HG03066 (cell line): Measurements from ENCODE around the gene DAND5.
"Not testable (repeated sequence)": the region's sequence is repeated elsewhere in the genome, so short reads cannot be mapped to it uniquely, and the experiment has no call there.

ENCODE experiments used
- ATAC-seq: cut with Tn5 transposase; IDR thresholded peaks from one replicate; pipeline ENCODE4 v1.9.1; 2021; ENCODE audit warnings: low read depth; ENCODE audit not compliant: unreplicated experiment

The DAND5 gene

DNA sequence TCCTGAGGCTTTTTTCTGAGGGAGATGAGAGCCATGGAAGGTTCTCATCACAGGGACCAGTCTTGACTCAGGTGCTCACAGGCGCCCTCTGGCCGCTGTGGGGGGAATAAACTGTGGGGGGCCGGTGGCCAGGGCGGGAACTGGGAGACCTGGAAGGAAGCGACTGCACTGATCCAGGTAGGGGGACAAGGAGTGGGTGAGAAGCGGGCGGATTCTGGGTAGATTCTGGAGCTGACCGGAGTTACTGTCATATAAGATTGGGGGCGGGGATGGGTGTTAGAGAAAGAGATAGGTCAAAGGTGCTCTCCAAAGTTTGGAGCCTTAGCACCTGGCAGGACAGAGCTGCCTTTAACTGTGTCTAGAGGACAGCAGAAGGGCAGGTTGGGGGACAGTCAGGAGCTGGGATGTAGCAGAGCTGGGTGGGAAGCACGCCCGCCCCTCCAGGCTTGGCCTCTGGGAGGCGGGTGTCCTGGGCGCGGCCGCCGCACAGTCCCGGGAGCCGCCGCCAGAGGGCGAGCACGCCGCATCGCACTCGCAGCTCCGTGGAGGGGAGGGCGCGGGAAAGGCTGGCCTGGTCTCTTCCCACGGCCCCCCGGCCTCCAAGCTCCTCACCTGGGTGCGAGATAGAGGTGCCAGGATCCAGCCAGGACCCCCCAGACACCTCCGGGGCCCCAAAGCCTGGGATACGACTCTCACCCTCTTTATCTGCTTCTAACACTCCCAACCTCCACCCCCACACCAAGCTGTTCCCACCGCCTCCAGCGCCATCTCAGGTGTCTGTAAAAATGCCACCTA, 4.2 kb upstream of the DAND5 start:
- no peak for ATAC-seq

DNA sequence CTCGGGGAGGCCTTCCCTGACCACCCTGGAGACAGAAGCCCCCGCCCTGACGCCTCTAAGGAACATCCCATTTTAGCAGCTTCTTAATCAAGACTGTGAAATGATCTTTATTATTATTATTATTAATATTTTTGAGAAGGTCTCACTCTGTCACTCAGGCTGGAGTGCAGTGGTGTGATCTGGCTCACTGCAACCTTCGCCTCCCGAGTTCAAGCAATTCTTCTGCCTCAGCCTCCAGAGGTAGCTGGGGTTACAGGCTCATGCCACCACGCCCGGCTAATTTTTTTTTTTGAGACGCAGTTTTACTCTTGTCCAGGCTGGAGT, 3.6 kb upstream of the DAND5 start:
- no peak for ATAC-seq

DNA sequence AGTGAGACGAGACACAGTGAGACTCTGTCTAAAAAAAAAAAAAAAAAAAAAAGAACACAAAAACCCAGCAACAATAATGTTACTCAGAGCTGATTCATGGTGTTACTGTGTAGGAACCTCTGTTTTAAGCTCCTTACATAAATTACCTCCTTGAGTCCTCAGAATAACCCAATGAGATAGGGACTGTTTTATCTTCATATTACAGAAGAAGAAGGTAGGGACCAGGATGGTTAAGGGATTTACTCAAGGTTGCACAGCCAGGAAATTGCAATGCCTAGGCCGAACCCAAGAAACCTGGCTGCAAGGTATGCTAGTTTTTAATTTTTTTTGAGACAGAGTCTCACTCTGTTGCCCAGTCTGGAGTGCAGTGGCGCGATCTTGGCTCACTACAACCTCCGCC, 1.5 kb upstream of the DAND5 start:
- ATAC-seq, result no peak

DNA sequence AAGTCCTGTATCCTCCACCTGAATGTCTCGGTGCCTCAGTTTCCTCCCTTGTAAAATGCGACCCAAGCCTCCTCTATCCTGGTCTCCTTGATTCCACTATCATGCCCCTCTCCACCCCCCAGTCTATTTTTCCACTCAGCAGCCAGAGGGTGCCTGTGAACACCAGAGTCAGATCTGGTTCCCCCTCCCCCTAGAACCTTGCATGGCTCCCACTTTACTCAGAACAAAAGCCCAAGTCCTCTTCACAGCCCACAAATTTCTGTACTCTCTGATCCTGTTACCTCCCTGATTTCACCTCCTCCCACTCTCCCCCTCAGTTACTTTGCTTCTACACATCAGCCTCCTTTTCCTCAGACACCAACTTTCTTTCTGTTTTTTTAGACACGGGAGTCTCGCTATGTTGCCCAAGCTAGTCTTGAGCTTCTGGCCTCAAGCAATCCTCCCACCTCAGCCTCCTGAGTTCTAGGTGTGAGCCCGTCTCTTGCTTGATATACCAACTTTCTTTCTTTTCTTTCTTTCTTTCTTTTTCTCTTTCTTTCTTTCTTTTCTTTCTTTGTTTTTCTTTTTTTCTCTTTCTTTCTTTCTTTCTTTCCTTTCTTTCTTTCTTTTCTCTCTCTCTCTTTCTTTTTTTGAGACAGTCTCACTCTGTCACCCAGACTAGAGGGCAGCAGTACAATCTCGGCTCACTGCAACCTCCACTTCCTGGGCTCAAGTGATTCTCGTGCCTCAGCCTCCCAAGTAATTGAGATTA, 869 bp downstream of the DAND5 start:
- ATAC-seq, result no peak

GRCh38 chr19:12973236-12973635, 3.9 kb downstream of the DAND5 start:
- no peak for ATAC-seq

- no peak for ATAC-seq
Observed at GRCh38 chr19:12974301-12975220, 5.2 kb downstream of the DAND5 start.

- no peak for ATAC-seq
Observed at GRCh38 chr19:12975221-12975741, 5.9 kb downstream of the DAND5 start.

DNA sequence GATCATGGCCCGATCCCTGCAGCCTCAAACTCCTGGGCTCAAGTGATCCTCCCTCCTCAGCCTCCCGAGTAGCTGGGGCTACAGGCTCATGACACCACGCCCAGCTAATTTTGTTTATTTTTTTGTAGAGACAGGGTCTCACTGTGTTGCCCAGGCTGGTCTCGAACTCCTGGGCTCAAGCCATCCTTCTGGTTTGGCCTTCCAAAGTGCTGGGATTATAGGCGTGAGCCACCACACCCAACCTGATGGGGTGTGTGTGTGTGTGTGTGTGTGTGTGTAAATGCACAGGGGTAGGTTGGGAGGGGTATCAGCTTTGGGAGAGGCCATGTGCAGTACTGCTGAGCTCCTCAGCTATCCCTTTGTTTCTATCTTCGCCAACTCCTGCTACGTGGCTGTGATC, 6.7 kb downstream of the DAND5 start:
- not testable (repeated sequence) for ATAC-seq

- ATAC-seq, result no peak
Observed at GRCh38 chr19:12979974-12980373, 10.6 kb downstream of the DAND5 start.

GRCh38 chr19:12982648-12983047, 13.3 kb downstream of the DAND5 start:
- no peak for ATAC-seq

GRCh38 chr19:12983091-12983490, 13.7 kb downstream of the DAND5 start:
- no peak for ATAC-seq

- no peak for ATAC-seq
Observed at GRCh38 chr19:12983542-12984142, 14.3 kb downstream of the DAND5 start.

- ATAC-seq, result no peak
Observed at GRCh38 chr19:12984143-12984627, 14.8 kb downstream of the DAND5 start.

DNA sequence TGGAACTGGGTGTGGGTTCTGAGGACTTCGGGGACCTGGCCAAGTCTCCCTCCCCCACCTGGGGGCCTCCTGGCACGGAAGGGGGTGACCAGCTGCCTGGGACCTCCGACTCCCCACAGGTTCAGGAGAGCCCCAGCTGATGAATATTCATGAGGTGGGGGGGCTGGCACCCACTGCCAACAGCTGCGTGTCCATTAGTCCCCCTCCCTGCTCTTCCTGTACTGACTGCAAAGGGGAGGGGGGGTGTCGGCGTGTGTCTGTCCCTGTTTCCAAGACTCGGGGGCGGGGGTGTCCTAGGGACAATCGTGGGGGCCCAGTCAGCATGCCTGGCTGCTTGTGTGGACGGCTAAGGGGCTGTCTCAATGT, 15.3 kb downstream of the DAND5 start:
- no peak for ATAC-seq

DNA sequence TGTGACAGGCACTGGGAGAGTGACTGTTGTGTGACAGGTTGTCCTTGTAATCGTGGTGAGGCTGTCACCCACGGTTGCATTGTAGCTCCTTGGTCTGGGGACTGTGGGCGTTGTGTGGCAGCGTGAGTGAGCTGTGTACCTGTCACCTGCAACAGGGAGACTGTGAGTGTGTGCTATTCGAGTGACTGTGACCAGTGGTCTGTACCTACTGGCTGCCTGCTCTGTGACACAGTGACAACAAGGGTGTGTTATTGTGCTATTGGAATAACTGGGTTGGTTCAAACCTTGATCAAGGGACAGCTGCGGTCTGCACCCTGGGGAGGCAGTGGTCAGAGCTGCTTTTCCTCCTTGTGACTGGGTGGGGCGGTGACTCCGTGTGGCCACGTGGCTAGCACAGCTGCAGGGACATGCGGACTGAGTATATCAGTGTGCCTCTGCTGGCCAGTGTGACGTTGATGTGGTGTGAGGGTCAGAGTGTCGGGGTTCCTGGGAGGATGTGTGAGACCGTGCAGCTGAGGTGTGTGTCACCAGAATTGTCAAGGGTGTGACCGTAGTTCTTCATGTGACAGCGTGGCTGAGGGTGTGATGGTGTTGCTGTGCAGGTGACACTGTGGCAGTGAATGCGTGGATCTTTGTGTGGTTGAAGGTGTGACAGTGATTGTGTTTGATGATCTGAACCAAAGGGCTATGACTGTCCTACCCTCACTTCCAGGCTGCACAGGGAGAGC, 15.8 kb downstream of the DAND5 start:
- ATAC-seq, result no peak

DNA sequence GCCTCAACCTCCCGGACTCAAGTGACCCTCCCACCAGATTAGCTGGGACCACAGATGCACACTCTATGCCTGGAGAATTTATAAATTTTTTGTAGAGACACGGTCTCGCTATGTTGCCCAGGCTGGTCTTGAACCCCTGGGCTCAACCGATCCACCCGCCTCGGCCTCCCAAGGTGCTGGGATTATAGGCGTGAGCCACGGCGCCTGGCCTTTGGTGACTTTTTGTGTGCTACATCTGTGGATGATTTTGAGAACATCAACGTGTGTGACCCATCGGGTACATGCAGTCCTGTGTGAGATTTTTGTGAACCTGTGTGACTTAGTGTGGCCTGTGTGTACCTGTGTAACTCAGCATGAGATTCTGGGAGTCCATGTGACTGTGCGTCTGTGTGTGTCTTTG, 17.4 kb downstream of the DAND5 start:
- no peak for ATAC-seq

DNA sequence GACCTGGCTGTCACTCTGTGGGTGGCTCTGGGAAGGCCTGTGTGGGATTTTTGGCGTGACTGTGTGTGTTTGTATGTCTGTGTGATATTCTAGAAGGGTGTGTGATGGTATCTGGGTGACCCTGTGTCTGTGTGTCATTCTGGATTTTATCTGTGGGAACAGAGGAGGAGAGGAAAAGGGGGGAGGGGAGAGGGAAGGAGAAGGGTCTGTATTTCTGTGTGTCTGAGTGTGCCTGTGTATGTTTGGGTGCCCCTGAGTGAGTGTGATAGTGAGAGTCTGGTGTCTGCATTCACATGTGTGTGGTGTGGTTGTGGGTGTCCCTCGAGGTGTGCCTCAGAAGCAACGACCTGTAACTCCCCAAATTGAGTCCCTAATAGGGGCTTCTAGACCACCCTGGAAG, 17.8 kb downstream of the DAND5 start:
- no peak for ATAC-seq

GRCh38 chr19:12987781-12988180, 18.4 kb downstream of the DAND5 start:
- ATAC-seq, result no peak

- ATAC-seq, result no peak
Observed at GRCh38 chr19:12990431-12990830, 21.1 kb downstream of the DAND5 start.

DNA sequence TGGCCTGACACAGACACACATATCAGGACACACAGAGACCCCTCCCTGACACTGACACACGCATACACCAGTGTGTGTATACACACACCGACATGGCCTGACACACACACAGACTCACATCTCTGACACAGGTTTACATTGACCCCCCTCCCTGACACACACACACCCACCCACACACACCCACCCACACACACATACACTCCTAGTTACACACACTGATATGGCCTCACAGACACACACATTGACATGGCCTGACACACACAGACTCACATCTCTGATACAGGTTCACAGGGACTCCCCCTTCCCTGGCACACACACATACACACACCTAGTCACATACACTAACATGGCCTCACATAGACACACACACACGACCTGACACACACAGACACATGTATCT, 21.5 kb downstream of the DAND5 start:
- ATAC-seq, result no peak
